ENCODE measurements around the gene CNTN4.

DNA sequence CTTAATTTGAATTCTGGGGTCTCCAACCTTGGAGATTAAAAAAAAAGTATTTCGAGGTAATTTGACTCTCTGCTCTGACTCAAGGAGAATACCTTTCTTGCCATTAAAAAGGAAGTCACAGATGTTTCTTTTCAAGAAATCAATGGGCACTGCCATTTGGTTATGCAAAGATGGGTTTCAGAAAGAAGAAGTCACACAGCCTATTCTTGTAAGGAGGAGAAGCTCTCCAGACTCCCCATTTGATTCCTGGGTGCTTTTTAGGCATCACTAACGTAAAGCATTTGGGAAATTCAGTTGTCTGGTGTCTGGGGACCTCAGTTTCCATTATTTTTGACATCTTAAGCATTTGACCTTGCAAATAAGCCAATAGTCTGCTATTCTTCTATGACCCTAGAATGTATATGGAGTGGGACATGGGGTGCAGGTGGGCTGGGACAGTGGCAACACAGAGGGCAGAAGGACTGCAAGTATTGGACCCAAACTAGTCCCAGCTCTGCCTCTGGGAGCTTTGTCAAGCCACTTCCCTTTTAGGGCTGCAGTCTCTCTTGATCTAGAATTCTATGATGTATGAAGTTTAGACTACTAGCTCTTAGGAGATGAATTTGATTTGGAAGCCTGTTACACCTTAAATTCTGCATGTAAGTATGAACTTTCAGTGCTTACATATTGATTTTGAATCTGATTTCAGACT is 983.7 kb downstream of the CNTN4 start:
- TF ChIP-seq, protein P1, sequence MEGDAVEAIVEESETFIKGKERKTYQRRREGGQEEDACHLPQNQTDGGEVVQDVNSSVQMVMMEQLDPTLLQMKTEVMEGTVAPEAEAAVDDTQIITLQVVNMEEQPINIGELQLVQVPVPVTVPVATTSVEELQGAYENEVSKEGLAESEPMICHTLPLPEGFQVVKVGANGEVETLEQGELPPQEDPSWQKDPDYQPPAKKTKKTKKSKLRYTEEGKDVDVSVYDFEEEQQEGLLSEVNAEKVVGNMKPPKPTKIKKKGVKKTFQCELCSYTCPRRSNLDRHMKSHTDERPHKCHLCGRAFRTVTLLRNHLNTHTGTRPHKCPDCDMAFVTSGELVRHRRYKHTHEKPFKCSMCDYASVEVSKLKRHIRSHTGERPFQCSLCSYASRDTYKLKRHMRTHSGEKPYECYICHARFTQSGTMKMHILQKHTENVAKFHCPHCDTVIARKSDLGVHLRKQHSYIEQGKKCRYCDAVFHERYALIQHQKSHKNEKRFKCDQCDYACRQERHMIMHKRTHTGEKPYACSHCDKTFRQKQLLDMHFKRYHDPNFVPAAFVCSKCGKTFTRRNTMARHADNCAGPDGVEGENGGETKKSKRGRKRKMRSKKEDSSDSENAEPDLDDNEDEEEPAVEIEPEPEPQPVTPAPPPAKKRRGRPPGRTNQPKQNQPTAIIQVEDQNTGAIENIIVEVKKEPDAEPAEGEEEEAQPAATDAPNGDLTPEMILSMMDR (optimal IDR thresholded peaks at IDR 0.05 in 1 of 3, IDR thresholded peaks at IDR 0.05 in 1 of 3, conservative IDR thresholded peaks at IDR 0.05 in 1 of 3; ENCODE audit: extremely low read depth in 1 of 3, insufficient read depth in 2 of 3, low read length in 3 of 3) = no peak
- no peak for TF ChIP-seq EZH2 (IDR thresholded peaks at IDR 0.05; ENCODE audit: low read length)

All from keratinocyte (primary cell).